Epidermal melanocyte (primary cell): ENCODE results near the gene NUP35.

Experiments
- DNase-seq: peaks from one replicate; pipeline ENCODE4 v3.0.0; 2011; ENCODE audit warnings: low spot score; ENCODE audit not compliant: insufficient read length

The NUP35 gene

DNA sequence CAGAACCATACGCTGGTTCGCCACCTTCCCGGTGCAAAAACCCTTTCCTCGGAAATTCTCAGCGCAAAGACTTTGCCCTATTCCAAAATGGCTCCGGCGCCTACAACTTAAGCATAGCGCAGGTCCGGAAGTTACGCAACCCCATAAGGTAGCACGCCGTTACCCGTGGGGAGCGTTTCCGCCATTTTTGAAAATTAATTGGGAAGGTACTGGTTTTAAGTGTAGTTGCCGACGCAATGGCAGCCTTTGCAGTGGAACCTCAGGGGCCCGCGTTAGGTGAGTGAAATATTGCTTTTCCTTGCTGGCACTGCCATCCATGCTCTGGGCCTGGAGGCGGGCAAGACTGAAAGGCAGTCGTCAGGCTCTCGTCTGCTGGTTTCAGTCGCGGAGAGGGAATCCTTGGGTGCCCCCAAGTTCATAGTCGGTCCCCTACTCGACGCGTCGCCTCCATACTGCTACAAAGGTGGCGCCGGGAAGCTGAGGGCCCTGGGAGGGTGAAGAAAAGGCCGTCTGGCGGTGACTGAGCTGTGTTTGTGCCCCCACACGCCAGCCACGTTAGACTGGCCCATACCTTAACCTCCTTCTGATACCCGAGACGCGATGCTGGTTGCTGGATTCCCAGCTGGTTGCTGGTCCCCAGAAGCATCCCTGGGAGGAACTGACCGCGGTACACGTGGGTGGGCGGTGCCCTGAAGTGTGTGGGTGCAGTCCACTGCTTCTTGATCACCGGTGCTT, at the start of gene NUP35:
Gene NUP35 (plus strand): TSS at position 222 of the 735 bp plus-strand sequence. CDS start 15 bp downstream, at position 237.
- peak; percentile 64 for DNase-seq

DNA sequence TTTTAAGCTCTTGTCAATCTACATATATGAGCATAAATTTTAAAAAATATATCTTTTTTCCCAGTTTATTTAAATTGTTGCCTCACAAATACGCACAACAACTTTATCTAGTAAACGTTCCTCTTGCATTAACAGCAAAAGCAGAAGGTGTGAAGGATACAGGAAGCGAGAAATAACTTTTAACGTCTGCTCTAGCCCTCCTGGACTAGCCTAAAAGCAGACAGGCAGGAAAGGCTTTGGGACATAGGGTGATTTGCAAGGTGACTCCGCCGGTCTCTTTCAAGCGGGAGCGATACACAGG, 46.1 kb upstream of the NUP35 start:
- DNase-seq = no peak

DNA sequence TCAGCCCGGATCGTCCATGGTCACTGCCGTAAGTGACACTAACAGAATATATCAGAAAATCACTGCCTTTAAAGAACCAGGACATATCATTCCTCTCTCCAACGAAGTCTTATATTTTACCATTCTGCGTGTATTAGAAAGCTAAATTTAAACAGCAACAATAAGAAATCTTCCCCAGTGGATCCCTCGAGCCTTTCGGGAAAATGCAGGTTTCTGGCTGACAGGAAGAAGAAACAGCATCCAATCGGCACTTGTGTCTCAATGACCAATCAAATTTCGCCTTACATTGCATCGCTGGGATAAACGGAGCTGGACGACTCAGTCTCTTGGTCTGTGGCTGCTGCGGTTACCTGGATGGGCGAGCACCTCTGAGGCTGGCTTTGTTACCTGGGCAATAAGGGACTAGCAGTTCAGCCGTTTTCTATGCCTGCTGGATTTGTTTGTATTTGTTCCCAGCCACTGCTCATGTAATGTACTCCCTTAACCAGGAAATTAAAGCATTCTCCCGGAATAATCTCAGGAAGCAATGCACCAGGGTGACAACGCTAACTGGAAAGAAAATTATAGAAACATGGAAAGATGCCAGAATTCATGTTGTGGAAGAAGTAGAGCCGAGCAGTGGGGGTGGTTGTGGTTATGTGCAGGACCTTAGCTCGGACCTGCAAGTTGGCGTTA, 45.6 kb upstream of the NUP35 start, which contains the start of gene DUSP19:
Gene DUSP19 (plus strand): TSS at position 284 of the 675 bp plus-strand sequence. CDS start 187 bp downstream, at position 471.
- peak; percentile 97 for DNase-seq

- DNase-seq = no peak
Observed at GRCh38 chr2:183079139-183079775, 45.0 kb upstream of the NUP35 start.

DNA sequence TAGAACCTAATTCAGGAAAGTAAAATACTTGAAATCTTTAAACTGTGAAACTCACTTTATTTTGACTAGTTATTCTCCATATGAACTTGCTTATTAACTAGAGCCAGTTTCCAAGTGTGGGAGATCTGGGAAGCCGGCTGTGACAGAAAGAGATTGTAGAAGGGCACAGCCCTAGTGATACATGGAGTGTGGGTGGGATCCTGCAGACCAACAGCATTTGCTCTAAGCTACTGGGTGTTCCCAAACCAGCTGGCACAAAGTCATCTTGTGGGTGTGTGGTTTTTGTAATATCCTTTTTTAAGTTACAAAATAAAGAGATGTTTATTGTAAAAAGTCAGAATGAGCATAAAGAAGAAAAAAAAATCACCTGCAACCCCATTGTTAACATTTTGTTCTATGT, 42.3 kb upstream of the NUP35 start:
- no peak for DNase-seq

GRCh38 chr2:183088061-183088460, 36.2 kb upstream of the NUP35 start:
- DNase-seq = no peak

GRCh38 chr2:183089192-183089851, 34.9 kb upstream of the NUP35 start:
- DNase-seq = no peak

- DNase-seq = no peak
Observed at GRCh38 chr2:183091318-183091953, 32.8 kb upstream of the NUP35 start.

DNA sequence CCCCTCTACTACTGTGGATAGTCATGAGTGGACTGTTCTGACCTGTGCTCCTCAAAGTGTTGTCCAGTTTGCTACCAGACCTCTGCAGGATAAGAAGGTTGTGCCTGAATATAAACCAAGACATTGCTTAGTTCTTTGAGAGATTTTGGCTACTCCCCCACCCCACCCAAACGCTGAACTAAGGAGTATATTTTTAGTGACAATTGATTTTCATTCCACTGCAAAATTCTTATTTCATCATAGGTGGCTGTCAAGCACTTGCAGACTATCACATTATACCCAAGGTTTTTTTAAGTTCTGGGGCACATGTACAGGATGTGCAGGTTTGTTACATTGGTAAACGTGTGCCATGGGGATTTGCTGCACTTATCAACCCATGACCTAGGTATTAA, 32.3 kb upstream of the NUP35 start:
- no peak for DNase-seq

GRCh38 chr2:183093857-183094657, 30.2 kb upstream of the NUP35 start:
- no peak for DNase-seq

- no peak for DNase-seq
Observed at GRCh38 chr2:183105402-183106134, 18.7 kb upstream of the NUP35 start.

- no peak for DNase-seq
Observed at GRCh38 chr2:183112577-183112976, 11.7 kb upstream of the NUP35 start.

- DNase-seq = no peak
Observed at GRCh38 chr2:183113630-183114029, 10.6 kb upstream of the NUP35 start.

DNA sequence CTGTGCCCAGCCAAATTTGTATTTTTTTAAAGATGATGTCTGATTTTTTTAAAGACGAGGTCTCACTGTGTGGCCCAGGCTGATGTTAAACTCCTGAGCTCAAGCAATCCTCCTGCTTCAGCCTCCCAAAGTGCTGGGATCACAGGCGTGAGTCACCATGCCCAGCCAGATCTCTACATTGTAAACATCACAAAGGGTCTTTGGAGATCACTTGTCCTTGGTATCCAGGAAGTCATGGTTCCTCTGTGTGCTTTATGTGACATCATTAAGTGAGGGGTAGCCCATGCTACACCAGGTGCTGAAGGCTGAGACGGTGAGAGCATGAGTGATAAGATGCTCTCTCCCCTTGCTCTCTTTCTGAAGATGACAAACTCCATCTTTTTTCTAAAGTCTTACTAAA, 7.0 kb upstream of the NUP35 start:
- DNase-seq = no peak

DNA sequence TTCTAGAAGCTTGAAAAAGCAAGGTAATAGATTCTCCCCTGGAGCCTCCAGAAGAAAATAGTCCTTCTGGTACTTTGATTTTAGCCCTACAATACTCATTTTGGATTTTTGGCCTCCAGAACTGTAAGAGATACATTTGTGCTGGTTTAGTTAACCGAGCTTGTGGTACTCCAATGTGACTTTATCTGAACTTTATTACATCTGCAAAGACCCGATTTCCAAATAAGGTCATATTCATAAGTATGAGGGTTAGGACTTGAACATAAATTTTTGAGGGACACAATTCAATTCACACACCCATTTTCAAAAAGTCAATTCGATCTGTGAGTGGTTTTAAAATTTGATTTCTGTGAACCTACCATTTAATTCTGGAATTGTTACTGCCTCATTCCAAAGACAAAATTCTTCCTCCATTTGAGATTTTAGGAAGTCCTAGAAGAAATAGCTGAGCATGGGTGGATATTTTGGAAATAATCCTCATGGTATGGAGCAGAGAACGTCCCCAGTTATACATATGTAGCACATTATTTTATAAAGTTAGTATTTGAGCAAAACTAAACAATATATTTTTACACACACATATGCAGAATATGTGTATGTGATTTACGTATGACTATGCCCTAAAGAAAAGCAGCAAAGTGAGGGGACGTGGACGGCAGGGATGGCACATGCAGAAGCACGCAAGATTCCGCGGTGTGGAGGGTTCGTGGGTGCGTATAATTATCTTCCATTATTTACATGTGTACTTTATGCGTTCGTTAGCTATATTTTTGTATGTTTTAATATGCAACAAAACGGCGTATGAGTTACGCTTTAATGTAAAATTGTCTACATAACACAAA, 905 bp upstream of the NUP35 start:
- no peak for DNase-seq

GRCh38 chr2:183123959-183124221, 353 bp upstream of the NUP35 start:
- DNase-seq = no peak

DNA sequence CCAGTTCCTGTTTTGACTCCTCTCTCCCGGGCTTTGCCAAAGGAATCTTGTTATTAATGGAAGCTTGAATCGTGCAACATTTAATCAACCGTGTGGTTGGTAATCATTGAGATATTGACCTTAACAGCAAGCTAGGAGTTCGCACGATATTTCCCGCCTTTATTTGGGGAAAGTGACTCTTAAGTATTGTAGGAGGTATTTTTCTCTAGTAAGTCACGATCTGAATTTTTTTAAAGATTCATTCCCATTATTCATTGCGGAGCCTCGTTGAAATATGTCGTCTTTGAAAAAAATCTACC, 663 bp downstream of the NUP35 start:
- no peak for DNase-seq

DNA sequence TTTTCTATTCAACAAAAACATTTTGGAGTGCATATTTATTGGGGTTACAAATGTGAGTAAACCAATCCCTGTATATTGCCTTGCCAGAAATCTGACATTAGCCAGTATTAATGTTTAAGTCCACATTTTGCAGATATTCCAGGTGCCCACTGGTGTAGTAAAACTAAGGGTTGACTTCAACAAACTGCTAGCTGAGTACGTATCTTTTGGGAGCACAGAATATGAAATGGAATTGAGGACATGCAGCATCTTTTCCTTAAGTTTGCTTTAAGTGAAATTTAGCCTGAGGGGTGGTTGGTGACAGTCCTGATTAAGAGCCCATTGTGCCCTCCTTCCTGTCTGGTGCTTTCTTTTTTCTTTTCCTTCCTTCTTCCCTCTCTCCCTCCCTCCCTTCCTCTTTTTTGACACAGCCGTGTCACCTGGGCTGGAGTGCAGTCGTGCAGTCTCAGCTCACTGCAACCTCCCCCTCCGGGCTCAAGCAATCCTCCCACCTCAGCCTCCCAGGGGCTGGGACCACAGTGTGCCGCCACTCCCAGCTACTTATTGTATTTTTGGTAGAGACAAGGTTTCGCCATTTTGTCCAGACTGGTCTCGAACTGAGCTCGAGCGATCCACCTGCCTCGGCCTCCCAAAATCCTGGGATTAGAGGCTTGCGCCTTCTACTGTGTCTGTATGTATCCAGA, 1.6 kb downstream of the NUP35 start:
- no peak for DNase-seq

GRCh38 chr2:183126635-183127034, 2.4 kb downstream of the NUP35 start:
- no peak for DNase-seq
